ENCODE measurements around the gene MANSC4. TPM values are rescaled to one million over a fixed set of nuclear protein-coding genes. Genes with fewer than 3 reads are reported as not detected.

MANSC4 gene
- total and polyA plus RNA-seq, 9 of the 15 experiments (the other 6 are each of a cell fraction or from before 2014, with no cell fraction given): not detected

GRCh38 chr12:27824126-27824842, 44.2 kb upstream of the MANSC4 start:
- ATAC-seq: peak; percentile 35
- H3K27ac ChIP-seq (ENCODE audit: extremely low read depth, low read depth, low read length): no peak overlapping the region
- peak overlapping the region; percentile 86 for H2AFZ ChIP-seq (ENCODE audit: low read depth, low read length)
- H3K36me3 ChIP-seq (ENCODE audit: control insufficient read depth, insufficient read depth, low read length): no peaks in the 10 kb centered on the region
- intact Hi-C loops (cut with micrococcal nuclease): loop anchor here (5.0 kb wide), 1 partner anchor 42 kb away; the partner anchor contains the start of genes KLHL42 and MANSC4
- no peaks in the 10 kb centered on the region for H3K9me3 ChIP-seq (replicated peaks; ENCODE audit: control insufficient read depth, insufficient read depth, low read depth, low read length)
- in situ Hi-C loops (cut with MboI): no loop called here
- no peaks in the 10 kb centered on the region for H3K9me1 ChIP-seq (ENCODE audit: control insufficient read depth, insufficient read depth, low read length)
- ChIA-PET POLR2A (no interaction called here), CTCF (ENCODE audit: low intra/inter-chr PET ratio) (interaction anchor here (1.1 kb wide), 1 partner anchor 82 kb away, joined by 4 read pairs; no protein-coding TSS in a partner anchor)
- H3K4me1 ChIP-seq (replicated peaks in 1 of 2; ENCODE audit: control insufficient read depth in 2 of 2, insufficient read depth in 2 of 2, low read length in 2 of 2): peaks cover 0 to 21% of the 10 kb centered on the region in 2 experiments; a peak in 3 of 5 replicates
- peak; percentile 84 for TF ChIP-seq SMAD4 (CRISPR knock-in tag; conservative IDR thresholded peaks at IDR 0.05)
- TF ChIP-seq ZNF551 (CRISPR knock-in tag; IDR thresholded peaks at IDR 0.05): no peak
- TF ChIP-seq HMG20A (CRISPR knock-in tag; conservative IDR thresholded peaks at IDR 0.05): no peak
- TF ChIP-seq ESRRA (IDR thresholded peaks at IDR 0.05; ENCODE audit: borderline replicate concordance, low read depth): no peak
- no peak for TF ChIP-seq ZBTB40 (IDR thresholded peaks at IDR 0.05)
- no peak for TF ChIP-seq ZBTB40 (CRISPR knock-in tag; IDR thresholded peaks at IDR 0.05)
- TF ChIP-seq PKNOX1 (IDR thresholded peaks at IDR 0.05): peak; percentile 20; the same call in 1 of the 2 replicates
- no peak for TF ChIP-seq SMC3 (conservative IDR thresholded peaks at IDR 0.05; ENCODE audit: insufficient read depth, low read depth, low read length)
- no peaks in the 10 kb centered on the region for H4K20me1 ChIP-seq (replicated peaks; ENCODE audit: control insufficient read depth, insufficient read depth, low read length)
- H3K4me3 ChIP-seq: no peak overlapping the region
- H3K79me2 ChIP-seq (ENCODE audit: control insufficient read depth, insufficient read depth, low read length): no peaks in the 10 kb centered on the region
- peak overlapping the region; percentile 48 for H3K4me2 ChIP-seq (ENCODE audit: insufficient read depth, low read length)
- FAIRE-seq: no peak
- 10% methylated on average over 12 of the region's 12 CpGs for whole genome bisulfite sequencing (ENCODE audit: insufficient coverage, low coverage, missing lambda C conversion rate)
- BruUV-seq (replicated peaks): no TSS peak
- DNase-seq (ENCODE audit: extremely low read depth in 1 of 4, low spot score in 3 of 4): peak in 1 of 4 experiments; percentile 28
- peak overlapping the region in 1 of 2 experiments; percentile 24; a peak in 1 of 4 replicates for H3K9ac ChIP-seq (ENCODE audit: insufficient read depth in 1 of 2, low read depth in 2 of 2, low read length in 2 of 2)
- no peaks in the 10 kb centered on the region for H3K27me3 ChIP-seq (ENCODE audit: control insufficient read depth in 2 of 2, insufficient read depth in 2 of 2, low read length in 2 of 2)

Measured in K562 (cell line).